ENCODE results near the gene SPARCL1.

Gene SPARCL1

GRCh38 chr4:87530868-87531267, 1.7 kb upstream of the SPARCL1 start (continued):
- TF ChIP-seq ZNF148 (tag by site-specific recombination; IDR thresholded peaks at IDR 0.05; ENCODE audit: borderline replicate concordance), result no peak
- no peak for TF ChIP-seq ZNF623 (tag by site-specific recombination; IDR thresholded peaks at IDR 0.05)
- no peak for TF ChIP-seq ZNF354C (tag by site-specific recombination; IDR thresholded peaks at IDR 0.05; ENCODE audit: borderline replicate concordance, low read depth)
- no peak for TF ChIP-seq ZNF660 (tag by site-specific recombination; IDR thresholded peaks at IDR 0.05)

DNA sequence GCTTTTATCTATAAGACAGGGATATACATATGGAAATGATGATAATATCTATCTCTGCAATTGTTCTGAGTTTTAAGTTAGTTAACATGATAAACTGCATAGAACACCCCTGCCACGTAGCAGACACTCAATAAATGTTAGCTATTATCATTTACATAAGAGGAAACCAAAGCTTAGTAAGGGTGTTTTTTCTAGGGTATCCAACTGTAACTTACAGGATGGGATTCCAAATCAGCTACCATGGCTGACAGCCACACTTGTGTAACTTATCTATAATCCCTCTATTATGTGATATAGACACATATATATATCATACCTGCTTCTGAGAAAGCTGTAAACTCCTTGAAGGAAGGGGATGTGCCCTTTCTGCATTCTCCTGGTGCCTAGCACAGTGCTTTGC, 1.1 kb upstream of the SPARCL1 start:
- Histone ChIP-seq H3K9me3 (ENCODE audit: control insufficient read depth, insufficient read depth, low read depth, low read length) (no peaks in the 10 kb centered on the region), H3K36me3 (ENCODE audit: control insufficient read depth in 2 of 2, insufficient read depth in 1 of 2, low read length in 2 of 2) (no peaks in the 10 kb centered on the region), H3K4me3 (ENCODE audit: low read depth, low read length) (no peak overlapping the region), H3K27ac (ENCODE audit: extremely low read depth, low read depth, low read length) (no peak overlapping the region), H3K4me1 (ENCODE audit: control insufficient read depth, insufficient read depth, low read length) (no peaks in the 10 kb centered on the region)
- TF ChIP-seq HOXD13 (CRISPR knock-in tag; IDR thresholded peaks at IDR 0.05; ENCODE audit: borderline replicate concordance), result no peak
- TF ChIP-seq ZBTB20 (tag by site-specific recombination; IDR thresholded peaks at IDR 0.05), result no peak
- TF ChIP-seq ZNF223 (tag by site-specific recombination; IDR thresholded peaks at IDR 0.05), result no peak
- no peak for TF ChIP-seq ZNF280D (tag by site-specific recombination; IDR thresholded peaks at IDR 0.05)
- no peak for TF ChIP-seq ZBTB11 (tag by site-specific recombination; conservative IDR thresholded peaks at IDR 0.05; ENCODE audit: low read depth)
- TF ChIP-seq MYNN (tag by site-specific recombination; IDR thresholded peaks at IDR 0.05; ENCODE audit: borderline replicate concordance), result no peak
- no peak for TF ChIP-seq TRIM28 (IDR thresholded peaks at IDR 0.05; ENCODE audit: borderline replicate concordance, low read length)
- TF ChIP-seq ZNF560 (tag by site-specific recombination; IDR thresholded peaks at IDR 0.05; ENCODE audit: borderline replicate concordance), result no peak
- no peak for TF ChIP-seq PRDM2 (tag by site-specific recombination; IDR thresholded peaks at IDR 0.05; ENCODE audit: borderline replicate concordance)
- TF ChIP-seq KLF10 (tag by site-specific recombination; IDR thresholded peaks at IDR 0.05), result no peak
- no peak for TF ChIP-seq ZNF23 (tag by site-specific recombination; IDR thresholded peaks at IDR 0.05; ENCODE audit: borderline replicate concordance)
- TF ChIP-seq ZNF324 (tag by site-specific recombination; IDR thresholded peaks at IDR 0.05), result no peak
- no peak for TF ChIP-seq ZNF214 (tag by site-specific recombination; IDR thresholded peaks at IDR 0.05; ENCODE audit: borderline replicate concordance)
- TF ChIP-seq ZNF248 (tag by site-specific recombination; IDR thresholded peaks at IDR 0.05), result no peak
- no peak for TF ChIP-seq ZEB2 (tag by site-specific recombination; IDR thresholded peaks at IDR 0.05)
- CTCF ChIA-PET, result interaction anchor here (1.1 kb wide), 1 partner anchor 444 kb away, joined by 3 read pairs; no protein-coding TSS in a partner anchor
- POLR2A ChIA-PET, result no interaction called here

All from HEK293 (cell line).